ENCODE measurements around the gene ARTN.
A peak's percentile ranks its signal among the peaks of the same experiment; 100 is the strongest.

DNA sequence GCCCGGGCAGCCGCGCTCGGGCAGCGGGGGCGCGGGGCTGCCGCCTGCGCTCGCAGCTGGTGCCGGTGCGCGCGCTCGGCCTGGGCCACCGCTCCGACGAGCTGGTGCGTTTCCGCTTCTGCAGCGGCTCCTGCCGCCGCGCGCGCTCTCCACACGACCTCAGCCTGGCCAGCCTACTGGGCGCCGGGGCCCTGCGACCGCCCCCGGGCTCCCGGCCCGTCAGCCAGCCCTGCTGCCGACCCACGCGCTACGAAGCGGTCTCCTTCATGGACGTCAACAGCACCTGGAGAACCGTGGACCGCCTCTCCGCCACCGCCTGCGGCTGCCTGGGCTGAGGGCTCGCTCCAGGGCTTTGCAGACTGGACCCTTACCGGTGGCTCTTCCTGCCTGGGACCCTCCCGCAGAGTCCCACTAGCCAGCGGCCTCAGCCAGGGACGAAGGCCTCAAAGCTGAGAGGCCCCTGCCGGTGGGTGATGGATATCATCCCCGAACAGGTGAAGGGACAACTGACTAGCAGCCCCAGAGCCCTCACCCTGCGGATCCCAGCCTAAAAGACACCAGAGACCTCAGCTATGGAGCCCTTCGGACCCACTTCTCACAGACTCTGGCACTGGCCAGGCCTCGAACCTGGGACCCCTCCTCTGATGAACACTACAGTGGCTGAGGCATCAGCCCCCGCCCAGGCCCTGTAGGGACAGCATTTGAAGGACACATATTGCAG is 3.0 kb downstream of the ARTN start:
- TF ChIP-seq, protein P1, sequence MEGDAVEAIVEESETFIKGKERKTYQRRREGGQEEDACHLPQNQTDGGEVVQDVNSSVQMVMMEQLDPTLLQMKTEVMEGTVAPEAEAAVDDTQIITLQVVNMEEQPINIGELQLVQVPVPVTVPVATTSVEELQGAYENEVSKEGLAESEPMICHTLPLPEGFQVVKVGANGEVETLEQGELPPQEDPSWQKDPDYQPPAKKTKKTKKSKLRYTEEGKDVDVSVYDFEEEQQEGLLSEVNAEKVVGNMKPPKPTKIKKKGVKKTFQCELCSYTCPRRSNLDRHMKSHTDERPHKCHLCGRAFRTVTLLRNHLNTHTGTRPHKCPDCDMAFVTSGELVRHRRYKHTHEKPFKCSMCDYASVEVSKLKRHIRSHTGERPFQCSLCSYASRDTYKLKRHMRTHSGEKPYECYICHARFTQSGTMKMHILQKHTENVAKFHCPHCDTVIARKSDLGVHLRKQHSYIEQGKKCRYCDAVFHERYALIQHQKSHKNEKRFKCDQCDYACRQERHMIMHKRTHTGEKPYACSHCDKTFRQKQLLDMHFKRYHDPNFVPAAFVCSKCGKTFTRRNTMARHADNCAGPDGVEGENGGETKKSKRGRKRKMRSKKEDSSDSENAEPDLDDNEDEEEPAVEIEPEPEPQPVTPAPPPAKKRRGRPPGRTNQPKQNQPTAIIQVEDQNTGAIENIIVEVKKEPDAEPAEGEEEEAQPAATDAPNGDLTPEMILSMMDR (conservative IDR thresholded peaks at IDR 0.05 in 1 of 2, IDR thresholded peaks at IDR 0.05 in 1 of 2; ENCODE audit: extremely low read depth in 1 of 2, insufficient read depth in 1 of 2, low read depth in 1 of 2, low read length in 2 of 2) = peak; percentile 22 to 32
- no peak for TF ChIP-seq EZH2 (IDR thresholded peaks at IDR 0.05; ENCODE audit: borderline replicate concordance, low read length)
